IMR-90 (cell line): Measurements from ENCODE around the gene CSNK1D. TPM values are rescaled to one million over a fixed set of nuclear protein-coding genes. Genes with fewer than 3 reads are reported as not detected.
A peak's percentile ranks its signal among the peaks of the same experiment; 100 is the strongest.
"Not testable (repeated sequence)": the region's sequence is repeated elsewhere in the genome, so short reads cannot be mapped to it uniquely, and the experiment has no call there.

Experiments used
- ATAC-seq: fragments of 200-7000 bp; cut with Tn5 transposase; 2 replicates; pipeline ENCODE4 v1.9.1; 2020; ENCODE audit warnings: low read depth, mild to moderate bottlenecking, moderate library complexity
- BruUV-seq: library from RNA; stranded (reverse); fragments of 400-500 nt; replicated peaks from 2 replicates; lab custom pipeline; 2021; lab: Mats Ljungman, UMichigan
- CTCF ChIA-PET: fragments of 300-600 bp; formaldehyde crosslinking; extraction: SDS; loops from one replicate; lab custom pipeline; 2021; ENCODE audit warnings: antibody characterized with exemption; lab: Yijun Ruan, JAX
- POLR2A ChIA-PET: fragments of 300-600 bp; sonication (Branson Sonifier 250); formaldehyde crosslinking; loops from one replicate; lab custom pipeline; 2022; ENCODE audit warnings: antibody characterized with exemption; ENCODE audit not compliant: unreplicated experiment; lab: Charles Lee
- DNase-seq: peaks from one replicate; pipeline ENCODE4 v3.0.0; 2013
- H2AFZ ChIP-seq: replicated peaks from 2 replicates; pipeline ENCODE3; 2013; ENCODE audit warnings: low read length, mild to moderate bottlenecking; ENCODE audit not compliant: poor library complexity
- H2AK5ac ChIP-seq: 2 replicates; pipeline ENCODE4 v1.6.1; 2013; ENCODE audit warnings: low read depth, low read length, inconsistent platforms
- H2AK9ac ChIP-seq: replicated peaks from 2 replicates; pipeline ENCODE3; 2013; ENCODE audit warnings: mild to moderate bottlenecking, low read depth, low read length, moderate library complexity; ENCODE audit not compliant: poor library complexity
- H2BK120ac ChIP-seq: 2 replicates; pipeline ENCODE4 v1.6.1; 2013; ENCODE audit warnings: low read depth, low read length, inconsistent platforms
- H2BK15ac ChIP-seq: 3 replicates; pipeline ENCODE4 v1.6.1; 2013; ENCODE audit warnings: low read depth, low read length, inconsistent platforms
- H2BK20ac ChIP-seq: 2 replicates; pipeline ENCODE4 v1.6.1; 2013; ENCODE audit warnings: low read depth, mild to moderate bottlenecking, inconsistent platforms, low read length, moderate library complexity
- H2BK5ac ChIP-seq: 2 replicates; pipeline ENCODE4 v1.6.1; 2013; ENCODE audit warnings: mild to moderate bottlenecking, low read depth, low read length, inconsistent platforms; ENCODE audit not compliant: poor library complexity, severe bottlenecking
- H3K14ac ChIP-seq: replicated peaks from 2 replicates; pipeline ENCODE4 v1.6.1; 2013; ENCODE audit warnings: low read depth, low read length, inconsistent platforms
- H3K18ac ChIP-seq: 2 replicates; pipeline ENCODE4 v1.6.1; 2013; ENCODE audit warnings: low read depth, low read length, control low read depth
- H3K23ac ChIP-seq: 2 replicates; pipeline ENCODE4 v1.6.1; 2013; ENCODE audit warnings: low read depth, low read length, inconsistent platforms
- H3K27ac ChIP-seq: 2 replicates; pipeline ENCODE4 v1.5.1; 2013; ENCODE audit warnings: mild to moderate bottlenecking, control low read depth, low read length; ENCODE audit not compliant: insufficient read depth
- H3K27me3 ChIP-seq: 2 replicates; pipeline ENCODE4 v1.6.1; 2013; ENCODE audit warnings: low read length; ENCODE audit not compliant: control insufficient read depth, insufficient read depth
- H3K36me3 ChIP-seq: 2 replicates; pipeline ENCODE4 v1.6.1; 2013; ENCODE audit warnings: low read length, mixed read lengths; ENCODE audit not compliant: control insufficient read depth, insufficient read depth
- H3K4ac ChIP-seq: 2 replicates; pipeline ENCODE4 v1.6.1; 2013; ENCODE audit warnings: low read depth, low read length, inconsistent platforms
- H3K4me1 ChIP-seq: 2 replicates; pipeline ENCODE4 v1.6.1; 2013; ENCODE audit warnings: low read length, mixed read lengths; ENCODE audit not compliant: control insufficient read depth, insufficient read depth
- H3K4me2 ChIP-seq: 2 replicates; pipeline ENCODE4 v1.6.1; 2013; ENCODE audit warnings: low read depth, mild to moderate bottlenecking, control low read depth, low read length, moderate library complexity
- H3K4me3 ChIP-seq: 2 replicates; pipeline ENCODE4 v1.5.1; 2013; ENCODE audit warnings: low read depth, mild to moderate bottlenecking, control low read depth, low read length, moderate library complexity; ENCODE audit not compliant: insufficient read depth
- H3K56ac ChIP-seq: 2 replicates; pipeline ENCODE4 v1.6.1; 2013; ENCODE audit warnings: low read length, inconsistent platforms; ENCODE audit not compliant: insufficient read depth; ENCODE audit errors: extremely low read depth
- H3K79me1 ChIP-seq, 2 experiments: 2 replicates each; pipeline ENCODE4 v1.6.1; 2013; ENCODE audit warnings: low read length in 2 of 2, inconsistent platforms in 1 of 2, low read depth in 1 of 2
- H3K9ac ChIP-seq: 2 replicates; pipeline ENCODE4 v1.6.1; 2013; ENCODE audit warnings: low read depth, low read length, control low read depth
- H3K9me1 ChIP-seq: 2 replicates; pipeline ENCODE4 v1.6.1; 2013; ENCODE audit warnings: low read length, inconsistent platforms; ENCODE audit not compliant: insufficient read depth
- H3K9me3 ChIP-seq: 2 replicates; pipeline ENCODE4 v1.6.1; 2013; ENCODE audit warnings: low read length; ENCODE audit not compliant: control insufficient read depth, insufficient read depth
- H4K20me1 ChIP-seq: 2 replicates; pipeline ENCODE4 v1.6.1; 2013; ENCODE audit warnings: low read length, inconsistent platforms; ENCODE audit not compliant: insufficient read depth
- H4K5ac ChIP-seq: 2 replicates; pipeline ENCODE4 v1.6.1; 2013; ENCODE audit warnings: mild to moderate bottlenecking, low read depth, low read length, control low read depth
- H4K8ac ChIP-seq, 2 experiments: 2 replicates each; pipeline ENCODE4 v1.6.1; 2013; ENCODE audit warnings: low read depth in 2 of 2, low read length in 2 of 2, control low read depth in 1 of 2, inconsistent platforms in 1 of 2
- H4K91ac ChIP-seq: 2 replicates; pipeline ENCODE4 v1.6.1; 2013; ENCODE audit warnings: low read depth, low read length, inconsistent platforms; ENCODE audit not compliant: insufficient read depth
- WGBS, 2 experiments: methylation state at CpG; one replicate each; pipeline versions ENCODE4 v1.1.5 to v1.1.7; 2013; ENCODE audit warnings: missing lambda C conversion rate in 2 of 2; ENCODE audit not compliant: insufficient read length in 1 of 2; ENCODE audit errors: extremely low coverage in 2 of 2; 5-methylcytosine and 5-hydroxymethylcytosine counted together
- dilution Hi-C: fragments of 300-500 bp; cut with HindIII; formaldehyde crosslinking; loops from one replicate; pipeline ENCODE4 v1.14.3; 2018; ENCODE audit warnings: low sequenced_read_pairs; ENCODE audit not compliant: unreplicated experiment
- in situ Hi-C: fragments of 300-500 bp; cut with MboI; formaldehyde crosslinking; loops from 3 replicates; pipeline ENCODE4 v1.14.3; 2019; ENCODE audit warnings: low sequenced_read_pairs, inconsistent platforms, mixed read lengths
- intact Hi-C: fragments of 100-400 bp; cut with micrococcal nuclease; formaldehyde crosslinking; loops from 2 replicates; pipeline ENCODE4 v1.10.0; 2022
- polyA plus RNA-seq, 3 experiments: library from polyadenylated mRNA; depleted of rRNA; stranded (reverse); fragments of >200 nt; gene quantifications; 2 replicates each; pipeline ENCODE4 v1.2.3, GENCODE V29; 2012; ENCODE audit warnings: low replicate concordance in 1 of 3
- total RNA-seq: library from RNA; depleted of rRNA; stranded (reverse); fragments of >200 nt; gene quantifications from 2 replicates; pipeline ENCODE4 v1.2.3, GENCODE V29; 2012

Gene CSNK1D
- total and polyA plus RNA-seq, 2 of the 4 experiments (the other 2 are of a cell fraction) = 47.1 to 186 TPM

DNA sequence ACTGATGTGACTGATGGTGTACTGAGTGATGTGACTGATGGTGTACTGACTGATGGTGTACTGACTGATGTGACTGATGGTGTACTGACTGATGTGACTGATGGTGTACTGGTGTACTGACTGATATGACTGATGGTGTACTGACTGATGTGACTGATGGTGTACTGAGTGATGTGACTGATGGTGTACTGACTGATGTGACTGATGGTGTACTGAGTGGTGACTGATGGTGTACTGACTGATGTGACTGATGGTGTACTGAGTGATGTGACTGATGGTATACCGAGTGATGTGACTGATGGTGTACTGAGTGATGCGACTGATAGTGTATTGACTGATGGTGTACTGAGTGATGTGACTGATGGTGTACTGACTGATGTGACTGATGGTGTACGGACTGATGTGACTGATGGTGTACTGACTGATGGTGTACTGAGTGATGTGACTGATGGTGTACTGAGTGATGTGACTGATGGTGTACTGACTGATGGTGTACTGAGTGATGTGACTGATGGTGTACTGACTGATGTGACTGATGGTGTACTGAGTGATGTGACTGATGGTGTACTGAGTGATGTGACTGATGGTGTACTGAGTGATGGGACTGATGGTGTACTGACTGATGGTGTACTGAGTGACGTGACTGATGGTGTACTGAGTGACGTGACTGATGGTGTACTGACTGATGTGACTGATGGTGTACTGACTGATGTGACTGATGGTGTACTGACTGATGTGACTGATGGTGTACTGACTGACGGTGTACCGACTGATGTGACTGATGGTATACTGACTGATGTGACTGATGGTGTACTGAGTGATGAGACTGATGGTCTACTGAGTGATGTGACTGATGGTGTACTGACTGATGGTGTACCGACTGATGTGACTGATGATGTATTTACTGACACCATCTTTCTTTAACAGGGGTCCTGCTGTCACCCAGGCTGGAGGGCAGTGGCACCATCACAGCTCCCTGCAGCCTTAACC lies 13.2 kb downstream of the CSNK1D start:
- H3K14ac ChIP-seq, H3K23ac ChIP-seq, DNase-seq, H3K18ac ChIP-seq, H2BK15ac ChIP-seq, H3K56ac ChIP-seq, H2BK120ac ChIP-seq, H3K4me3 ChIP-seq, H2AFZ ChIP-seq, BruUV-seq, dilution Hi-C loops, CTCF ChIA-PET, H4K91ac ChIP-seq, POLR2A ChIA-PET, intact Hi-C loops, H3K27ac ChIP-seq, H3K4me1 ChIP-seq, ATAC-seq, H3K4me2 ChIP-seq, H4K8ac ChIP-seq, H3K9ac ChIP-seq, H2BK5ac ChIP-seq, H2BK20ac ChIP-seq, H2AK9ac ChIP-seq, H3K4ac ChIP-seq, H4K5ac ChIP-seq, in situ Hi-C loops, H3K27me3 ChIP-seq, H3K9me3 ChIP-seq: not testable (repeated sequence)
- Histone ChIP-seq H3K79me1 (peaks cover 33 to 86% of the 10 kb centered on the region in 2 experiments), H3K9me1 (peaks cover 23% of the 10 kb centered on the region), H3K36me3 (peaks cover 79% of the 10 kb centered on the region), H2AK5ac (peak overlapping the region; percentile 4; the same call in 1 of the 2 replicates), H4K20me1 (peaks cover 93% of the 10 kb centered on the region)
- WGBS, 2 experiments = 90% methylated on average over 7 of the region's 8 CpGs; no CpG with 5 or more reads in 1 of the 2 experiments
